Mesenchymal stem cell (in vitro differentiated cells and primary cell): Measurements from ENCODE around the gene TRIO.
A peak's percentile ranks its signal among the peaks of the same experiment; 100 is the strongest.

ENCODE experiments used
- DNase-seq: peaks from one replicate; pipeline ENCODE4 v3.0.0-alpha.2; 2013
- H2AFZ ChIP-seq: one replicate; pipeline ENCODE4 v1.6.1; 2013; ENCODE audit warnings: low read depth, mild to moderate bottlenecking, control low read depth, inconsistent platforms, low read length, moderate library complexity
- H2AK5ac ChIP-seq: 2 replicates; pipeline ENCODE4 v1.6.1; 2013; ENCODE audit warnings: low read length, moderate library complexity, mild to moderate bottlenecking, inconsistent platforms; ENCODE audit not compliant: severe bottlenecking
- H2BK120ac ChIP-seq: one replicate; pipeline ENCODE4 v1.6.1; 2013; ENCODE audit warnings: low read depth, mild to moderate bottlenecking, inconsistent platforms, low read length, moderate library complexity
- H2BK12ac ChIP-seq, 2 experiments: one replicate each; pipeline ENCODE4 v1.6.1; 2013; ENCODE audit warnings: inconsistent platforms in 2 of 2, low read length in 2 of 2, mild to moderate bottlenecking in 2 of 2, moderate library complexity in 2 of 2, control low read depth in 1 of 2
- H2BK15ac ChIP-seq: one replicate; pipeline ENCODE4 v1.6.1; 2013; ENCODE audit warnings: mild to moderate bottlenecking, low read depth, inconsistent platforms; ENCODE audit not compliant: poor library complexity, severe bottlenecking
- H2BK5ac ChIP-seq: 2 replicates; pipeline ENCODE4 v1.6.1; 2013; ENCODE audit warnings: low read depth, mild to moderate bottlenecking, low read length, control low read depth, inconsistent platforms; ENCODE audit not compliant: poor library complexity, severe bottlenecking
- H3K14ac ChIP-seq, 2 experiments: one replicate each; pipeline ENCODE4 v1.6.1; 2013; ENCODE audit warnings: inconsistent platforms in 2 of 2, low read length in 2 of 2, control low read depth in 1 of 2, mild to moderate bottlenecking in 1 of 2, moderate library complexity in 1 of 2
- H3K18ac ChIP-seq, 2 experiments: one replicate each; pipeline ENCODE4 v1.6.1; 2013; ENCODE audit warnings: inconsistent platforms in 2 of 2, low read length in 2 of 2, control low read depth in 1 of 2, low read depth in 1 of 2, mild to moderate bottlenecking in 1 of 2
- H3K23ac ChIP-seq, 2 experiments: one replicate each; pipeline ENCODE4 v1.6.1; 2013; ENCODE audit warnings: inconsistent platforms in 2 of 2, low read length in 2 of 2, mild to moderate bottlenecking in 2 of 2, moderate library complexity in 2 of 2, control low read depth in 1 of 2
- H3K27ac ChIP-seq: 2 replicates; pipeline ENCODE4 v1.5.1; 2013; ENCODE audit warnings: mild to moderate bottlenecking, moderate library complexity, low read length, control low read depth, inconsistent platforms; ENCODE audit not compliant: poor library complexity, severe bottlenecking
- H3K27me3 ChIP-seq, 2 experiments: 2 replicates each; pipeline versions ENCODE4 v1.6.1 to v1.7.0; 2013; ENCODE audit warnings: low read length in 2 of 2, mild to moderate bottlenecking in 2 of 2, moderate library complexity in 2 of 2, control low read depth in 1 of 2, inconsistent platforms in 1 of 2; ENCODE audit not compliant: control insufficient read depth in 1 of 2, insufficient read depth in 1 of 2
- H3K36me3 ChIP-seq, 2 experiments: 2 replicates each; pipeline versions ENCODE4 v1.6.1 to v1.7.0; 2013; ENCODE audit warnings: low read length in 2 of 2, control low read depth in 1 of 2, inconsistent platforms in 1 of 2, low read depth in 1 of 2, mild to moderate bottlenecking in 1 of 2; ENCODE audit not compliant: insufficient read depth in 2 of 2, control insufficient read depth in 1 of 2
- H3K4ac ChIP-seq, 2 experiments: one replicate each; pipeline ENCODE4 v1.6.1; 2013; ENCODE audit warnings: inconsistent platforms in 2 of 2, low read length in 2 of 2, mild to moderate bottlenecking in 2 of 2, moderate library complexity in 2 of 2, control low read depth in 1 of 2, low read depth in 1 of 2
- H3K4me1 ChIP-seq: 2 replicates; pipeline ENCODE4 v1.6.1; 2013; ENCODE audit warnings: low read depth, low read length, control low read depth; ENCODE audit not compliant: control insufficient read depth, insufficient read depth
- H3K4me2 ChIP-seq: 2 replicates; pipeline ENCODE4 v1.6.1; 2013; ENCODE audit warnings: low read length, mild to moderate bottlenecking, inconsistent platforms; ENCODE audit not compliant: poor library complexity, severe bottlenecking
- H3K4me3 ChIP-seq, 2 experiments: 2 replicates each; pipeline versions ENCODE4 v1.5.1 to v1.7.0; 2013; ENCODE audit warnings: low read length in 2 of 2, mild to moderate bottlenecking in 2 of 2, control low read depth in 1 of 2, low read depth in 1 of 2; ENCODE audit not compliant: insufficient read depth in 1 of 2
- H3K79me1 ChIP-seq: replicated peaks from 2 replicates; pipeline ENCODE4 v1.6.1; 2013; ENCODE audit warnings: mild to moderate bottlenecking, control low read depth, low read length, inconsistent platforms; ENCODE audit not compliant: poor library complexity, severe bottlenecking
- H3K9ac ChIP-seq: 2 replicates; pipeline ENCODE4 v1.7.0; 2013; ENCODE audit warnings: mild to moderate bottlenecking, low read length, moderate library complexity
- H3K9me3 ChIP-seq: 2 replicates; pipeline ENCODE4 v1.7.0; 2013; ENCODE audit warnings: mild to moderate bottlenecking, low read length; ENCODE audit not compliant: control insufficient read depth
- H4K8ac ChIP-seq: one replicate; pipeline ENCODE4 v1.6.1; 2013; ENCODE audit warnings: inconsistent platforms, mild to moderate bottlenecking, low read length, moderate library complexity
- H4K91ac ChIP-seq: one replicate; pipeline ENCODE4 v1.6.1; 2013; ENCODE audit warnings: mild to moderate bottlenecking, low read length, inconsistent platforms
- WGBS: methylation state at CpG from one replicate; pipeline ENCODE4 v1.1.7; 2013; ENCODE audit warnings: mixed read lengths; 5-methylcytosine and 5-hydroxymethylcytosine counted together

The TRIO gene

DNA sequence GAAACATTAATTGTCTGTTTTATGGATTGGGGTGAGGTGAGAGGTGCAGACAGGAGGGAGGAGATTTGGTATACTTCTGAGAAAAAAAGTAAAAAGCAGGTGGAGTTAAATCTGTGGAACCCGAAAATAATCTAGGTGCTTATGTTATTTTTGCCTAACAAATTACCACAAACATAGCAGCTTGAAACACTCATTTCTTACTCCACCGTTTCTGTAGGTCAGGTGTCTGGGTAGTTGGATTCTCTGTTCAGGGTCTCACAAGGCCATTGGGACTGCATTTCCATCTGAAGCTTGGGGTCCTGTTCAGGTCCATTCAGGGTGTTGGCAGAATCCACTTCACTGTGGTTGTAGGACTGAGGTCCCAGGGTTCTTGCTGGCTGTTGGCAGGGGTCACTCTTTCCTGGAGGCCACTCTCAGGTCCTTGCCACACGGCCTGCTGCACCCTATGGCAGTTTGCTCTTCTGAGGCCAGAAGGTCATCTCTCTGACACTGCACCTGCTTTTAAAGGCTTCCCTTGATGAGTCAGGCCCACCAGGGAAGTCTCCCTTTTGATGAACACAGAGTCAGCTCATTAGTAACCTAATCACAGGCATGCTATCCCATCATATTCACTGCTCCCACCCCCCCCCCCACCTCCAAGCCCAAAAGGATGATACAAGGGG is 82.2 kb downstream of the TRIO start:
- 83% methylated on average over 2 of the region's 3 CpGs for WGBS
- no peak overlapping the region for H2BK5ac ChIP-seq

GRCh38 chr5:14226149-14226548 is 83.0 kb downstream of the TRIO start:
- 96% methylated on average over 4 of the region's 4 CpGs for WGBS
- Histone ChIP-seq H3K18ac (no peak overlapping the region), H3K4me2 (no peak overlapping the region), H4K8ac (no peak overlapping the region), H3K9ac (no peak overlapping the region), H2AK5ac (no peak overlapping the region), H2BK12ac (no peak overlapping the region), H3K27me3 (no peaks in the 10 kb centered on the region), H2BK120ac (no peak overlapping the region), H3K79me1 (no peaks in the 10 kb centered on the region), H3K4ac (no peak overlapping the region), H3K27ac (no peak overlapping the region), H3K4me3 (no peak overlapping the region), H2BK5ac (no peak overlapping the region), H2AFZ (no peak overlapping the region), H3K36me3 (peaks cover 12 to 18% of the 10 kb centered on the region in 2 experiments), H3K14ac (peak overlapping the region in 1 of 2 experiments; percentile 2), H3K4me1 (peaks cover 22% of the 10 kb centered on the region), H3K23ac (no peak overlapping the region), H4K91ac (no peak overlapping the region), H3K9me3 (no peaks in the 10 kb centered on the region), H2BK15ac (no peak overlapping the region)
- no peak for DNase-seq

More for the DNA sequence above, 82.2 kb downstream of the TRIO start:
- Histone ChIP-seq H3K4me1 (peaks cover 23% of the 10 kb centered on the region), H2AFZ (no peak overlapping the region), H2AK5ac (no peak overlapping the region), H3K4me3 (no peak overlapping the region), H3K36me3 (peaks cover 12 to 18% of the 10 kb centered on the region in 2 experiments), H2BK120ac (no peak overlapping the region), H4K91ac (no peak overlapping the region), H3K18ac (no peak overlapping the region), H3K9me3 (no peaks in the 10 kb centered on the region), H3K4me2 (no peak overlapping the region), H3K27ac (no peak overlapping the region), H2BK12ac (no peak overlapping the region), H3K4ac (no peak overlapping the region), H3K14ac (no peak overlapping the region), H2BK15ac (no peak overlapping the region), H3K9ac (no peak overlapping the region), H3K27me3 (no peaks in the 10 kb centered on the region), H4K8ac (no peak overlapping the region), H3K23ac (no peak overlapping the region), H3K79me1 (no peaks in the 10 kb centered on the region)
- DNase-seq, result no peak

- no peak overlapping the region for H2BK5ac ChIP-seq
- no peak overlapping the region for H2AK5ac ChIP-seq
- no peak overlapping the region for H4K91ac ChIP-seq
- no peaks in the 10 kb centered on the region for H3K79me1 ChIP-seq
- no peak overlapping the region for H3K9ac ChIP-seq
- no peak overlapping the region for H3K27ac ChIP-seq
- H2BK15ac ChIP-seq, result no peak overlapping the region
- H3K4me3 ChIP-seq, result no peak overlapping the region
- H3K36me3 ChIP-seq, result peaks cover 12 to 18% of the 10 kb centered on the region in 2 experiments
- 98% methylated on average over 6 of the region's 6 CpGs for WGBS
- no peak overlapping the region for H2BK12ac ChIP-seq
- no peak overlapping the region for H3K14ac ChIP-seq
- H3K23ac ChIP-seq, result no peak overlapping the region
- no peaks in the 10 kb centered on the region for H3K27me3 ChIP-seq
- H3K4me1 ChIP-seq, result peaks cover 22% of the 10 kb centered on the region
- no peaks in the 10 kb centered on the region for H3K9me3 ChIP-seq
- H2AFZ ChIP-seq, result no peak overlapping the region
- no peak overlapping the region for H3K4me2 ChIP-seq
- H4K8ac ChIP-seq, result no peak overlapping the region
- H3K4ac ChIP-seq, result no peak overlapping the region
- peak overlapping the region in 1 of 2 experiments; percentile 48 for H3K18ac ChIP-seq
- no peak overlapping the region for H2BK120ac ChIP-seq
- DNase-seq, result no peak
These were observed 83.4 kb downstream of the TRIO start for GRCh38 chr5:14226554-14226953.

- Histone ChIP-seq H4K91ac (no peak overlapping the region), H3K23ac (no peak overlapping the region), H3K4ac (no peak overlapping the region), H2BK5ac (no peak overlapping the region), H3K4me3 (no peak overlapping the region), H2BK12ac (no peak overlapping the region), H2BK15ac (no peak overlapping the region), H2AK5ac (no peak overlapping the region), H4K8ac (no peak overlapping the region), H3K27me3 (no peaks in the 10 kb centered on the region), H3K18ac (no peak overlapping the region), H3K9me3 (no peaks in the 10 kb centered on the region), H3K14ac (no peak overlapping the region), H3K4me1 (peaks cover 22% of the 10 kb centered on the region), H3K4me2 (no peak overlapping the region), H2BK120ac (no peak overlapping the region), H3K27ac (no peak overlapping the region), H2AFZ (no peak overlapping the region), H3K79me1 (no peaks in the 10 kb centered on the region), H3K36me3 (peaks cover 12 to 18% of the 10 kb centered on the region in 2 experiments), H3K9ac (no peak overlapping the region)
- WGBS, result 85% methylated on average over 8 of the region's 8 CpGs
- no peak for DNase-seq
These were observed 83.8 kb downstream of the TRIO start for GRCh38 chr5:14226992-14227391.
